Glomerular visceral epithelial cell (primary cell): ENCODE data around the gene ANXA1.

Experiments used
- DNase-seq: peaks from one replicate; pipeline ENCODE4 v3.0.0-alpha.2; 2016; ENCODE audit errors: extremely low spot score

ANXA1 gene

DNA sequence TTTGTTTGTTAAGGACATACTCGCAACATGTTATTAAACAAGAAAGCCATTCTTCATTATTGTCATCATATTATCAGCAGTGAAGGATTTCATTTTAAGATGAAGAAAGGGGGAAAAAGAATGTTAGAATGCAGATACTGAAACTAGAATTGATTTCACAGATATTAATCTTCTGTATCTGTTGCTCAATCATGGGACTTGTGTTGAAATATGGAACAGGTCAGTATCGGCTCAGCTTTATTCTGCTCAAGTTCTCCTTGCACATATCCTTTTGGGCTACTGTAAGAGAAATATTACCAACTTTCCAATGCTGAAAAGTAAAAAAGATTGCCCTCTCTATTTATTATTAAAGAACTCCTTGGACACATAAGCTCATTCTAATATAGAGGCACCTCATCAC lies 13.8 kb upstream of the ANXA1 start:
- no peak for DNase-seq

GRCh38 chr9:73138516-73138915 lies 13.1 kb upstream of the ANXA1 start:
- DNase-seq = no peak

DNA sequence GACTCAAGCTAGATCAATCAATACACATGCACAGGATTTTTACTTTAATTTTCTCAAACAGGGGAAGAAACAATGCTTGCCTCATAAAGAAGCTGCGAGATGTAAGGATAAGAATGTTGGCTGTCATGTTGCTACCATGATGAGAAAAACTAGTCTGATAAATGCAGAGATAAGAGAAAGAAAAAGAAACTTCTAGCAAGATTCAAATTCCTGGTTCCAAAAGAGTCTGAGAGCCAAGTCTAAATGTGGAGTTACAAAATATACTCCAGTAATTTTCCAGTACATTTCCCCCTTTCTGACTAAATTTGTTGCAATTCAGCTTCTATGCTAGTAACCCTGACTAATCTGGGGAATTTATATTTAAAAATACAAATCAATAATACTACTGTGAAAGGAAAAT lies 10.4 kb upstream of the ANXA1 start:
- DNase-seq = no peak

- DNase-seq = peak; percentile 73
Observed at GRCh38 chr9:73143711-73144328, 7.8 kb upstream of the ANXA1 start.

DNA sequence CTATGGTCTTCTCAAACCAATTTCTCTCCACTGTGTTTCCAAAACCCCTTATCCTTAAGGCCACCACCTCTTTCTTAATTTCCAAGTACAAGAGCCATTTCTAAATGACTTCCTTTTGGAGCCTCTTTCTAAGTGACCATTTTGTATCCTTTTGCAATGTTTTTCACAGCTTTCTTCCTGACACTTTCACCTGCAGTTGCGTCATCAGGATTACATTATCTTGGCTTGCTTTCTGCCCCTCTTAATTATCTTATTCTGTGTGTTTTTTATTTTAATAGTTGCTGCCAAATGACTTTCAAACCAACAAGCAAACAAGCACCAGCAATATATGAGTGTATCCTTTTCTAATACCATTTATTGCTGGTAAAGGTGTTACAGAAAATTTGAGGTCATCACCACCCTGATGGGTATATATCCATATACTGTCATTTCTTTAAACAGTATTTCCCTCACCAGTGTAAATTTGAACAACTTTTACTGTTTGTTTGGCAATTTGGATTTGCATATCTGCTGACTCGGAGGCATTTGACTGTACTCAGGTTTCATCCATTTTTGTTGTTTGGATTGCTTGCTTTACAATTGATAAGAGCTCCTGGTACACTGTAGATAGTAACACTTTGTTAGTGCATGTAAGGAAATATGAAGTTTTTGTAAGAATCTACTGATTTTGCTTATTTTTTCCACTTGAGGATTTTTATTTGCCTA lies 5.4 kb upstream of the ANXA1 start:
- no peak for DNase-seq

- no peak for DNase-seq
Observed at GRCh38 chr9:73148447-73148937, 3.2 kb upstream of the ANXA1 start.

GRCh38 chr9:73149371-73150067 lies 2.1 kb upstream of the ANXA1 start:
- DNase-seq = peak; percentile 67

- peak; percentile 59 for DNase-seq
Observed at GRCh38 chr9:73152543-73152844, 829 bp downstream of the ANXA1 start.

DNA sequence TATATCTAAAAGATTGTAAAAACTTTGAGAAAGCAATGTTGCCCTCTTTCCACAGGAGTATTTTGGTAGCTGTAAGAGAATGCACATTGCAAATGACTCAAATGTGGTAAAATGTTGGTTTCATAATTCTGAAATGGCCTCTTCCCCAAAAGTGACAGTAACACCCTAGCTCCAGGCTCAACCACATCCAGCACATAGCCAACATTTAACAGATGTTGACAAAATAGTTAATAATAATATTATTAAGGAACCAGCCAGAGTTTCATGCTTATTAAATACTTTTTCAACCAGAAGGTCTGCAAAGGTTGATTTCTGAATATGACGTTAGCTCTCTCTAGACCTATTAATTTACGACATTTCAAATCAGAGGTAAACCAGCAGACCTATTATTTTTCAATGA lies 1.3 kb downstream of the ANXA1 start:
- no peak for DNase-seq

DNA sequence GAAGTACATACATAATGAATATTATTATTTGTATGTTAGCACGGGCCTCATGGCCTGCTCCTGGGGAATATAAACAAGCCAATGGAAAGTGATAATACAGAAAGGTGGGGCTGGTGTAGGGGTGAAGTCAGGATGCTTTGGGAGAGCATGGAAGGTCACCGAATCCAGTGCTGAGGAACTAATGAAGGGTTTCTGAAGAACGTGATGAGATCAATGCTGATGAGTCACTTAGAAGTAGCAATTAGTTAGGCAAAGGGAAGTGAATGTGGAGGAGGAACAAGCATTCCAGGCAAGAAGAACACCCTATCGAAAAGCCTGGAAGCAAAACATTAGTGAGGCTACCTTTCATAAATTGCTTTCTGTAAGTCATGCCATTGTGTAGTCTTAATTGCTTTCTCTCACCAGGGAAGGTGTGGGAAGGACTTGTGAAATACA lies 2.1 kb downstream of the ANXA1 start:
- no peak for DNase-seq

GRCh38 chr9:73154271-73154670 lies 2.6 kb downstream of the ANXA1 start:
- no peak for DNase-seq

- DNase-seq = no peak
Observed at GRCh38 chr9:73154722-73155121, 3.1 kb downstream of the ANXA1 start.

GRCh38 chr9:73155377-73155776 lies 3.7 kb downstream of the ANXA1 start:
- DNase-seq = no peak

GRCh38 chr9:73155968-73156864 lies 4.6 kb downstream of the ANXA1 start:
- no peak for DNase-seq

- DNase-seq = no peak
Observed at GRCh38 chr9:73156865-73157187, 5.2 kb downstream of the ANXA1 start.

GRCh38 chr9:73157811-73158210 lies 6.1 kb downstream of the ANXA1 start:
- DNase-seq = no peak

- DNase-seq = no peak
Observed at GRCh38 chr9:73158723-73159122, 7.1 kb downstream of the ANXA1 start.

DNA sequence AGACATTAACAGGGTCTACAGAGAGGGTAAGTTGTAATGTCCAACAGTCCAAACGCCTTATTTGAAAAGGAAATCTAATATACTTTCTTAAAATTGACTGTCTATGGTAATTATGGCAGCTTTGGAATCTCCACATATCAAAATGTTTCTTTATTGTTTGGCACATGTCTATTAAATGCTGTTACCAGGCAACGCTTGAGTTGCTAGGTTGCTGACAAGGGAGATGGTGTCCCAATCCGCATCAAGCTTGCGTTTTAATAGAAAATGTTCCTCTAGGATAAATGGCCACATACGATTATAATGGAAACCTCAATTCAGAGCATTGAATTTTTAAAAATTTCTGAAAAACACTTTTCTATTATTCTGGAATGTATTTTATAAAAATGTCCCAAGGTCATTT lies 9.2 kb downstream of the ANXA1 start:
- no peak for DNase-seq

GRCh38 chr9:73162987-73163768 lies 11.5 kb downstream of the ANXA1 start:
- no peak for DNase-seq

- no peak for DNase-seq
Observed at GRCh38 chr9:73165911-73166310, 14.2 kb downstream of the ANXA1 start.

- no peak for DNase-seq
Observed at GRCh38 chr9:73166468-73166867, 14.8 kb downstream of the ANXA1 start.
